Measurements from ENCODE around the gene KMO. TPM values are rescaled to one million over a fixed set of nuclear protein-coding genes. Genes with fewer than 3 reads are reported as not detected.

Gene KMO
- total RNA-seq, 1 donor from 2014 or later: not detected

DNA sequence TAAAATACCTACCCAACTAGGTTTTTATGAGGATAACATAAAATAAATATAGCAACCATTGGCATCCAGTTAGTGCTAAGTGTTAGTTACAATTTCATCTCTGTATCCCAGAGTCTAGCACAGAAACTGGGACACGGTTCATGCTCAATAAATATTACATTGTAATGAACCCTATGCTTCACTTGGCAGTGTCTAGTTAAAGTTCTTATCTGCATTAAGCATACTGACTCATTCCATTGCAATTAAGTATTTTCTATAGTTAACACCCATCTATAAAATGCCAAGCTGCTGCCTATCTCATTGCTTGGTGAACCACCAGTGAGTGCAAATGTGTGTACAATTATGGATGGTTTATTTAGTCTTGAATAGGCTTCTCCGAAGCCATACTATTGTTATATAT, 92.8 kb downstream of the KMO start:
- DNase-seq (ENCODE audit: low read depth, low spot score): no peak

DNA sequence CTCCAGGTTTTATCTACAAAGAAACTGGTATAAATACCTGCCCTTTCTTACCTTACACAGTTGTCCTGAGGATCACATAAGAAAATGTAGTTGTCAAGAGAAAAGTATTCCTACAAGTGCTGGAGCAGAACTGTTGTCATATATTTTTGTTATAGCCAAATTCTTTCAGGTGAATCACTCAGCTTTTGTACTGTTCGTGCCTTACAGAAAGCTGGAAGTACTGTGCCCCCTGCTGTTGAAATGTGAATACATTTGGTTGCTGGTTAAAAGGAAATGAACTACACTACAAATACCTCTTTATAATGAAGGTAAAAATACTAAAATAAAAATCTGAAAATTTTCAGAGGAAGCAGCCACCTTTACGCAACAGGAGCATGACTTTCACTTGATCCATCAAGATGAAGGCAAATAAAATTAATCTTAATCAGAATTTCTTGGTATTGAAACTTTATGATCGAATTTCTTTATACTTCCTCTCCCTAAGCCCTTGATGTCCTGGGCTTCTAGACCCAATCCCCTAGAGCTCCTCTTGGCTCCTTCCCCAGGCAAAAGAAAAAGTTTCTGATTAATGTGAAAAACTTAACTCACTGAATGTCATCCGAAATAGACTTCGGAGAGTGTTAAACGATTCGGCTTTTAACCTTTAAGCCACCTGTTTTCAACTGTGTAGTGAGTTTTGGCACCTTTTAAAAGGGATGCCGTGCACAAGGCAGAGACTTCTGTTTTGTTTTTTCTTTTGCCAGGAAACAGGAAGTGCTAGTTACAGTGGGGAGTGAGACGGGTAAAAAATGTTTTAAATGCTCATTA, 95.5 kb downstream of the KMO start:
- DNase-seq (ENCODE audit: low read depth, low spot score): no peak

DNA sequence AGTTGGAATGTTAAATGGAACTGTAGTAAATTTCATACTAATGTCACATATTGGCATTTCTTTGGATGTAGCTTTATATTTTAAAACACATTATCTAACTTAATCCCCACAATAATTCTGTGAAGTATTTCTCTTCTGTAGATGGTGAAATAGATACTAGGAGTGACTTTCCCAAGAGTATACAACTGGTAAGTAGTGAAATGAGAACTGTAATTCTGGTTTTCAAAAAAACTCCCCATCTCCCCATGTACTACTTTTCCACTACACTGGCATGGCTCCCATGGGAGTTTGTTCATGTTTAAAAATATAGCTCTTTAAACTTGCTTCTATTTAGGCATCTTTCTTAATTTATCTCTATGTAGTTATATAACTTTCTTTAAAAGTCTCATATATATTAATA, 97.8 kb downstream of the KMO start:
- DNase-seq (ENCODE audit: low read depth, low spot score): no peak

DNA sequence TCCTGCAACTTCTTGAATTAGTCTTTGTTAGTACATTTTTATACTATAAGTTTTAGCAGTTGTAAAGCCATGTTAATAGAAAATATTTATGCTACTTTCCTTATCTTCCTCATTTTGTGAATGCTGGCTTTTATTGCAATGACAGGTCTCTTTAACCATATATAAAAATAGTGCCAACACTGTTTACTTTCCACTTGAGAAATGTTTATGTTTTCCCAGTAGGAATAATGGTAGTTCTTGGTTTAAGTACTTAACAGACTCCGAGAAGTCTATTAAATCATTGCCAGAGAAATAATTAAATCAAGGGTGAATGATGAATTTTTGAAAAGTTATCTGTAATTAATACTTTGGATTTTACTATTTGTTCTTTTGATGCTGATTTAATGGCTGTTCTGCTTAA, 98.3 kb downstream of the KMO start:
- DNase-seq (ENCODE audit: low read depth, low spot score): no peak

DNA sequence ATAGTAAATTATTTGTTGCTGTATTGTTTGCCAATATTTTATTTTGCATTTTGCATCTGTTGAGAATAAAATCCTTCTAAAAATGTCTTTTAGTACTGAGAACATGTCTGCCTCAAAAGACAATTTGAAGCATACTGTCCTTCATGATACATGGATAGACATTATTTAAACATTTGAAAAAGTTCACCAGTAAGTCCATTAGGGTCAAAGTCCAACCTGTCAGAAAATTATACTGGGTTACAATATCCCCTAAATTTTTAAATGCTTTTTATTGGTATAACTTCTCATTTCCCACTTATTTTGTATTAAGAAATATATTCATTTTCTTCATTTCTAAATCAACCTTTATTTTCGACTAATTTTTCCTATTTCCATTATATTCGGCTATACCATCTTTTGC, 98.7 kb downstream of the KMO start:
- no peak for DNase-seq (ENCODE audit: low read depth, low spot score)

DNA sequence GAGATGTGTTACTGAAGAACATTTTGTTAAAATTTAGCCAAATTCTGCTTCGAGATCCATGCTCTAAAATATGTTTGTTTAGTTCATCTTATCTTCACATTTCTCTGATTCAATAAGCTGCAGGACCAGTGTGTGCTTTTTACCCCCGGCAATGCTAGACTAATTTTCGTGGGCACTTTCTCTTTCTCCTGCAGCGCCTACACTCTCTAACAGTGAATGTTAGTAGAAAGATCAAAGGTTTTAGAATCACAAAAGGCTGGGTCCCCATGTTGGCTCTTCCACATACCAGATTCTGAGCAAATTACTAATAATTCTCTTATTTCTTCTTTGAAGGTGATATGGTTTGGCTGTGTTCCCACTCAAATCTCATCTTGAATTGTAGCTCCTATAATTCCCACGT, 99.5 kb downstream of the KMO start:
- no peak for DNase-seq (ENCODE audit: low read depth, low spot score)

DNA sequence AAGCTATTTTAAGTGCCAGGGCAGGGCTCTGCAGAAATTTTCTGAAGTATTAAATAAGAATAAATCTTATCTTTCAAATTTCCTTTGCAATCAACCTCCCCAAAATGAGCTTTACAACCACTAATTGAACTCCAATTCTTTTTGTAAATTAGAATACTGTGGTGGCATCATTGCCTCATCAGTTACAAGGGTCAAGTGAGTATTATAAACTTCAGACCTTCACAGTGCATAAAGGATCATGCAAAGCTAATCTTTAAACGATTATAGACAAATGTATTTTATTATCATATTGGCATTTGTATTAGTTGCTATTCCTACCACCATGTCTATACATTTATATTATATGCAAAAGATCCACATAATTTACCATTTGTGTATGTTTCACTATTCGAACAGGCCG, 100.8 kb downstream of the KMO start:
- no peak for DNase-seq (ENCODE audit: low read depth, low spot score)

DNA sequence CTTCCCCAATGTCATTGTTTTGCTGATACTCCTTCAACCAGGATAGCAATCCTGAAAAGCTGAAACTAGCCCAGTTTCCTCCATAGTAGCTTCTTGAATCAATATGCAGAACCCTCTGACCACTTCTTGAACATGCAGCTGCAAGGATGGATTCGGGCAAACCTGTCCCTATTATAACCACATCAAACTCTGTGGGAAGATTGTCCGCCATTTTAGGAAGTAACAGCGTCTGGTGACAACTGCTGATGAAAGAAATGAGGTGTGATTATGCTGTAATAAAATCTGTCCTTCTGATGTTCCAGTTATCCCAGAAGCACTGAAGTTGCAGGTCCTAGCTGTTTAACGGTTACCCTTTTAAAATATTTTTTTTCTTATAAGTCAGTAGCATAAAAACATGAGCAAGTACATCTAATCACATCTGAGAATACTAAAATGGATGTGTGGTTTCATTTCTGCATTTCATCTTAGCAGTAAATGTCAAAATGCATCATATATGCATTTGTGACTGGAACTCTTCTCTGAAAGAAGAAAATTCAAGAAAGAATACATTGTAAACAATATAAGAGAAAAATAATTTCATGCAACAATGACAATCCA, 103.5 kb downstream of the KMO start:
- no peak for DNase-seq (ENCODE audit: low read depth, low spot score)

DNA sequence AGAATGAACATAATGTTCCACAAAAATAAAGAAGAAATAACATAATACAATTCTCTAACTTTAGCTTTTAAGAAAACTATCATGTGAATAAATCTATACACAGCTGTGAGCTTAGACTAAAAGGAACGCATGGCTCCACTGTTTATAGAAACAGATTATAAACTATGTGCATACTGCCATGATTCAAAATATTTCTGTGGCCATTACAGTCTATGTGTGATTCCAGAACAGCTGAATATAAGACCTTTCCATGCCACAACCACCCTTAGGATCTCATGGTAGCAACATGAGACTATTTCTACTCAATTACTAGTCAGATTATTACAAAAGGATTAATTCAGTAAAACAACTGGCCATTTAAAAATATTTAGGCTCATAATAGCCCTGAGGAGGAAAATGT, 104.1 kb downstream of the KMO start:
- DNase-seq (ENCODE audit: low read depth, low spot score): no peak

DNA sequence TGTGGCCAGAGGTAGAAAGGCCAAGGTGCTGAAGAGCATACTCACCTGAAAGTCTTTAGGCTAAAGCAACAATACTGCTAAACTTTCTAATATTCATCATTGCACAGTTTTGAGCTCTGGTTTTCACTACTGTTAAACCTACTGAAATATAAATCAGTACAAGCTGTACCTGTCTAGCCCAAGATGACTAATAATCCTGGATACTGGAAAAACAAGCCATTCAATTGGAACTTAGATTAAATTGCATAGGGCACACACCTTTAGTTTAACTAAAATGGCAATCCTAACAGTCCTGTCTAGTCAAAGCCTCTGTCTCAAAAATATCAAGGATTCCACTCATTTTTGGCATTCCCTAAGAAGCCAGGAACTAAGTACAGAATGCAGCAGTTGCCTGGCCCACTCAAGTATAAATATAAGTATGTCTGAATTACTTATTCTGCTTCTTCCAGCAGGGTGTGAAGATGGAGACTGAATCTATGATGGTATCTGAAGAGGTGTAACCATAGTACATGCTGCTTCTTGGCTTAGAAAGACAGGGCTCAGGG, 104.9 kb downstream of the KMO start:
- DNase-seq (ENCODE audit: low read depth, low spot score): no peak

DNA sequence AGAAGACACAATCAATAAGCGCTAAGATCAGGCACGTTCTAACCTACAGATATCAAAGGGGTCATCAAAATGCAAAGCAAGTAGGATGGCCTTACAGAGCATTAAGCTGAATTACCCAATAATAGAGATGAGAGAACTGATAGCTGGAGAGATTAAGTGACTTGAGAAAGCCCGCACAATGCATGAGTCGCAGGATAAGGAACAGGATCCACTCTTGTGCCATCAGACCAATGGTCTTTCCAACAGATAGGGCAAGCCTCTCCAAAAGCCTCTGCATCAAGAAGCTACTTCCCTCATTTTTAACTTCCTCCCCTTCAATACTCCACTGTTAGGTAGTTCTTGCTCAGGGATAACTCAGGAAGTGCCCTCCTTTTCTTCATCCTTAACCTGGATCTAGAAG, 105.4 kb downstream of the KMO start:
- DNase-seq (ENCODE audit: low read depth, low spot score): no peak

DNA sequence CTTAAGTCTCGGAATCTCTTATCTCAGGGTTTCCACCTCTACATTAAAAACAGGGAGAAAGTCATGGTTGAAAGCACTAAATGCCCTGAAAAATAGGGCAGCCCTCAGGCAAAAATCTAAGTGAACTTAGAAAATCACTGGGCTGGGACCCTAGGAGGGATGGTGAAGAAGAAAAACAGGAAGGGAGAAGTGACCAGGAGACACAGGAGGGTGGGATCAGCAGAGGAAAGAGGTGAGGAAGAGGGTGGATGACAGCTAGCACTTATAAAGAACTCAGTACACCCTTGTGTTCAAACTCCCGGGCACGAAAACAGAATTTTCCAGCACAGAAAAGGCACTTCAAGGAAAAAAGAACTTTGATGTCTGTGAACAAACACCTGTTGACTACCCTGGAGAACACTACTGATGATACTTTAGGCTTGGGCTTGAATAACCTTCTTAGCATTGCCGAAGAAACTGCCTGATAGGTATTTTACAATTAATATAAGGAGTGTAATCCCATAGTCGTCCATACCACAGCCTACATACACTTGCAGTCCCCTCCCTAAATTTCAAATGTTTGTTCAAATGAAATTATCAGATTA, 106.0 kb downstream of the KMO start:
- no peak for DNase-seq (ENCODE audit: low read depth, low spot score)

DNA sequence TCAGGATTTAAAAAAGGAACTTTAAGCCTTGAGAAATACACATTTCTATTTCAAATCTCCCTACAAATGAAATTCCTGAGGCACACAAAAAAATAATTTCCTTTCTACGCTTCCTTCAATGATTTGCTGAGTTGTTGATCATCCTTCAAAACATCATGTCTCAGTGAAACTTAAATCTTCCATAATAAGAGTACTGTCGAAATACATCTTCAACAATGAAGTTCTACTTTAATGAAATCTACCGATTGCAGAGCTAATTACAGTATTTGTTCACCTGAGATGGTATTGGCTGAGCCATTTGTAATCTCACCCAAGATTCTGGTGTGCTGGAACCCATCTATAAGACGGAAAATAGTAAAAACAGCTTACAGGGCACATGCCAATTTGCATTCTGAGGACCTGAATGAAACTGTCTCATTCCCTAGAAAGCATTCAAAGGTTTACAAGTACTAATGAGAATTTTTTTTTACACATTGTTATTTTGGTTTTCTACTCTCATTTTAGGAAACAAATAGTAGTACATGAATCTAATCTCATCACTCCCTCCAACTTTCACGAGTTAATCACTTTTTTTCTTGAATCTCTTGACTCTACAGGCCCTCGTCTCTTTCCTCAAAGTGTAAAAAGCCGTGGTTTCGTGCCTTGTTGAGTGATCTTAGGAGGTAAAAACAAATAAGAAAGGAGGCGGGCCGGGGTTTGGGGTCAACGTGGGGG, 106.9 kb downstream of the KMO start:
- DNase-seq (ENCODE audit: low read depth, low spot score): no peak

DNA sequence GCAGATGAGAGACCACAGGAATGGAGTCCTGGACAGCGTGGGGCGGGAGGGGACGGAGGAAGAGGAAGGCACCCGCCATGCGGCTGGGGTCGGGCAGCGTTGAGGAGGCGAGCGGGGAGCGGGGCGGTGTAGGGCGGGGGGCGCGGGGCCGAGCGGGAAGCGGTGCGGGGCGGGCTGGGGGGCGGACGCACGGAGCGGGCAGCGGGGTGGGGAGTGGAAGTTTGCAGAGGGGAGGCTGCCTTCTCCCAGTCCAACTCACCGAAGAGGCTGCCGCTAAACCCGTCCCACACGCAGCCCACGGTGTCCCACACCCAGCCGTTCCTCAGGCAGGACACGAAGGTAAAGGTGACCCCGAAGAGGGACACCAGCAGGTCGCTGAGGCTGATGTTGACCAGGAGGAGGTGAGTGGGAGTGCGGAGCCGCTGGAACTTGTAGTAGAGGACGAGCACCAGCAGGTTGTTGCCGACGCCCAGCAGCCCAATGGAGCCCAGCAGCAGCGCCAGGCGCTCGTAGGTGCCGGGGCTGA, 107.5 kb downstream of the KMO start:
- DNase-seq (ENCODE audit: low read depth, low spot score): no peak

DNA sequence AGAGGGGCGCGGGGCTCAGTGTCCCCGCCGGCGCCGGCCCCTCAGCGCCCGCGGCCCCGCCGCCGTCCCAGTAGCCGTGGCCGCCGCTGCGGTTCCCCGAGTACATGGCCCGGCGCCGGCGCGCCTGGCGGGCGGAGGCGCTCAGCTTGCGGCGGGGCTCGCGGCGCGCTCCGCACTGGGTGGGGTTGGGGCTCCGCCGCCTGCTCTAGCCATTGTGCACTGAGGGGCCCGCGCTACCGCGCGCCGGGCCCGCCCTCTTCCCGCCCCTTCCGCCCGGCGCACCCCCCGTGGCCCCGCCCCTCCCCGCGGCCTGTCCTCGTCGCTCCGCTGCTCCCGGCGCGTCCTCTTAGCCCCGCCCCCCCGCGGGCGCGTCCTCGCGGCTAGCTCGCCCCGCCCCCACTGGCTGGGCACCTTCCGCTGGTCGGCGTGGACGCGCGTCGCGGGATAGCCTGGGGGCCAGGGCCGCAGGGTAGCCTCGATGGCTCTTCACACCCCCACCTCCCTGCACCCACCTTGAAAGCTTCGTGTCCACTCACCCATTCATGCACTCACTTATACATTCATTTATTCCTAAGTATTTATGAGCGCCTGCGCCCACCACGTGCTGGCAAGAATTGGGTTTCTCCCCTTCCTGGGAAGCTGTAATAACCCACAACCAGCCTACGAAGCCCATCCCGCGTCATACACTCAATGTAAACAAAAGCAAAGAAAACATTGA, 108.1 kb downstream of the KMO start, which contains the start of the genes CHML and OPN3:
Gene CHML, minus strand, starts transcription at position 221 of the 718 bp plus-strand sequence. CDS start 4,603 bp downstream, outside the sequence.
Gene OPN3, minus strand, starts transcription at position 221 of the 718 bp plus-strand sequence. Its CDS starts 115 bp downstream, at position 106.
- DNase-seq (ENCODE audit: low read depth, low spot score): peak; percentile 63

DNA sequence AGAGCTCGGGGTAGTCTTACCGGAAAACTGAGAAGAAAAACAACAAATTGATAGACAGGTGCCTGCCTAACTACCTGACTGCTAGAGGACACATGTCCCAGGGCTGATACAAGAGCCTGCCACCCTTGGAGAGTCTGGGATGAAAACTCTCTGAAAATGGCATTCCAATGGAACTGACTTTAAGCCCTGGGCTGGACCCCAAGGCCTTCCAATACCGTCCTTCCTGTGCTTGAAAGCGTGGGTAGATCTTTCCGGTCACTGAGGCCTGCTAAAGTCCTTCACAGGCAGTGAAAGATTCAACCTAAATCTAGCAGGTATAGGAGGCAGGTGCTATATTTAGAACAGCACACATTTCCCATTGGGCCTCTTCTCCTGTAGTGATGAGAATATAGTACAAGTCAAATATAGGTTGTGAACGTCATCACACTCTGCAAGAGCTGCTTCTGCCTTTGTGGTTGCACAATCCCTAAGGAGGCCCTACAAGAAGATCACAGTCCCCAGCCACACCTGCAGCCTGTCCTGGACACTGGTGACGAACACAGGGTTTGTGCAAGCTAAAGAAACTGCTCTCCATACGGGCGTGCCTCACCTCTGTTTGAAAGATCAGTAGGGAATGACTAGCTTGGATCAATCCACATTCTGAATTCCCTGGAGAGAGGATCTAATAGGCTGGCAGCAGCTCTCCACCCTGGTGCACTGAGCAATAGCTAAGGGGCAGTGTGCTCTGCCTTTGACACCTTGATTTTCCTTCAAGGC, 108.9 kb downstream of the KMO start:
- DNase-seq (ENCODE audit: low read depth, low spot score): no peak

DNA sequence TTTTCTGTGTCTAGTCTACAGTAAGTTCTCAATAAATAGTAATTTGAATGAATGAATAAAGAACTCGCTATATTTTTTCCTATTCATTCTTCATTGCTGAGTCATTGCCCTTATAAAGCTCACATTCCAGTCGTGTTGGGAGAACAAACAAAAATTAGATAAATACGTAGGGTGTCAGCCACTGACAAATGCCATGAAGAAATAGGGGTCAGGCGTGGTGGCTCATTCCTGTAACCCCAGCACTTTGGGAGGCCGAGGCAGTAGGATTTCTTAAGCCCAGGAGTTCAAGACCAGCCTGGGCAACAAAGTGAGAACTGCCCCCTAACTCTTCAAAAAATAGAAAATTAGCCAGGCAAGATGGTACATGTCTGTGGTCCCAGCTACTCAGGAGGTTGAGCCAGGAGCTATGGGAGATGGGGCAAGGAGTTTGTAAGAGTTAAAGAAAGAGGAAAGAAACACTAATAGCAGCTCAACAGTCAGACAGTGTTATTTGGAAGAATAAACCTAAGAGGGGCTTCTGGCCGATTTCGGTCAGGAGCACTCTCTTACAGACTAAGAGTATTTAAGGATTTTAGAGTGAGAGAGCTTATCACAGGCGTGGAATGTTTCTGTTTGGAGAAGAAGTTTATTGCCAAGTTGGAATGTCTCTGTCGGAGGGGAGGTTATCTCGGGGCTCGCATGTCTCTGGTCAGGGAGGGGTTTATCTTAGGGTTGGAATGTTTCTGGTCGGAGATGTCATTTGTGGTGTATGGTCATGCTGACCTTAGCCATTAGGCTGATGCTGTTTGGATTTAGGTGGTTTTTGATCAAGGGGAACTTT, 109.8 kb downstream of the KMO start:
- no peak for DNase-seq (ENCODE audit: low read depth, low spot score)

DNA sequence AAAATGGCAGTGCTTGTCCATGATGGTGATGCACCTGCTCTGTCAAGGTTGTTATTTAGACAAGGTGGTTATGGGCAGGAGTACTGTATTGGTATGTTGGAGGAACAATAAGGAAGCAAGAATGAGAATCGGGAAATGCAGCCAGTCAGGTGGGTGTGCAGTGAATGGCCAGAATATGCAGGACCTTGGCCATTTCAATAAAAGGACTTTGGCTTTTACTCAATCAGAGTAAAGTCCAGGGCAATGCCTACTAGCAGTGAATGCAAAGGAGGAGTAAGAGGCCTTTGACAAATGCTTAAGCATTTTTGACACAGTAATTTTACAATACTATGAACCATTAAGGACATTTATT, 110.4 kb downstream of the KMO start:
- DNase-seq (ENCODE audit: low read depth, low spot score): no peak

DNA sequence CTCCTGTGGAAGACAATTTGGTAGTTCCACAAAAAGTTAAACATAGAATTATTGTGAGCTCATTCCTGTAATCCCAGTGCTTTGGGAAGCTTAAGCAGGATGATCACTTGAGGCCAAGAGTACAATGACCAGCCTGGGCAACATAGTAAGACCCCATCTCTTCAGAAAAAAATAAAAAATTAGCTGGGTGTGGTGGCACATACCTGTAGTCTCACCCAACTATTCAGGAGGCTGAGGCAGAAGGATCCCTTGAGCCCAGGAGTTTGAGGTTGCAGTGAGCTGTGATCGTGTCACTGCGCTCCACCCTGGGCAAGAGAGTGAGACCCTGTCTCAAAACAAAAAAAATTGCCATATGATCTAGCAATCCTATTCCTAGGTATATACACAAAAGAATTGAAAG, 112.1 kb downstream of the KMO start:
- no peak for DNase-seq (ENCODE audit: low read depth, low spot score)

All from pulmonary artery endothelial cell (primary cell).